A549 (cell line): ENCODE results near the gene NPAS1. TPM values are rescaled to one million over a fixed set of nuclear protein-coding genes. Genes with fewer than 3 reads are reported as not detected.
"Not testable (repeated sequence)": the region's sequence is repeated elsewhere in the genome, so short reads cannot be mapped to it uniquely, and the experiment has no call there.

ENCODE experiments used
- ATAC-seq, 2 experiments: fragments of 200-7000 bp in 1 of 2; fragments of >200 bp in 1 of 2; cut with Nextera tagmentation in 1 of 2; cut with Tn5 transposase in 1 of 2; 3 replicates each; pipeline versions ENCODE4 v1.8.0 to v1.9.1; 2018 to 2020; ENCODE audit warnings: mild to moderate bottlenecking in 1 of 2, moderate library complexity in 1 of 2
- CTCF ChIA-PET: fragments of 300-600 bp; sonication (Branson Sonifier 250); formaldehyde crosslinking; extraction: SDS; loops from one replicate; lab custom pipeline; 2021; ENCODE audit warnings: antibody characterized with exemption, inconsistent platforms; lab: Yijun Ruan, JAX
- POLR2A ChIA-PET: fragments of 350-600 bp; formaldehyde crosslinking; extraction: SDS; loops from one replicate; lab custom pipeline; 2021; ENCODE audit warnings: antibody characterized with exemption, inconsistent platforms; lab: Yijun Ruan, JAX
- DNase-seq, 2 experiments: peaks; one replicate each; pipeline versions ENCODE4 v3.0.0 to v3.0.0-alpha.2; 2011 to 2016; ENCODE audit warnings: low read depth in 1 of 2, low spot score in 1 of 2
- FAIRE-seq: peaks from 2 replicates; lab custom pipeline; 2011; peaks lifted over from hg19 to GRCh38; lab: Jason Lieb, UNC
- H3K27ac ChIP-seq, 2 experiments: fragments of >200 bp; sonication (Bioruptor Twin); formaldehyde crosslinking; 3 replicates each; pipeline ENCODE4 v1.5.1; 2016 to 2017
- H3K4me1 ChIP-seq: fragments of >200 bp; sonication (Bioruptor Twin); formaldehyde crosslinking; 3 replicates; pipeline ENCODE4 v1.6.1; 2016
- H3K4me2 ChIP-seq: fragments of >200 bp; sonication (Bioruptor Twin); formaldehyde crosslinking; 3 replicates; pipeline ENCODE4 v1.6.1; 2016
- H3K4me3 ChIP-seq: fragments of >200 bp; sonication (Bioruptor Twin); formaldehyde crosslinking; 3 replicates; pipeline ENCODE4 v1.5.1; 2016
- H3K9me3 ChIP-seq: fragments of >200 bp; sonication (Bioruptor Twin); formaldehyde crosslinking; 3 replicates; pipeline ENCODE4 v1.6.1; 2016
- ATOH8 ChIP-seq: fragments of 250-450 bp; sonication (Bioruptor Pico); IDR thresholded peaks from 2 replicates; pipeline ENCODE4 v1.5.0; 2020; ENCODE audit warnings: low read depth, mild to moderate bottlenecking, moderate library complexity
- BCL3 ChIP-seq: fragments of >200 bp; sonication (Bioruptor Twin); formaldehyde crosslinking; IDR thresholded peaks from 3 replicates; pipeline ENCODE4 v1.6.1; 2016
- BHLHE40 ChIP-seq: IDR thresholded peaks from 2 replicates; pipeline ENCODE4 v1.6.1; 2012; ENCODE audit warnings: low read depth, low read length, inconsistent platforms
- CEBPB ChIP-seq, 2 experiments: fragments of >200 bp in 1 of 2; sonication (Bioruptor Twin) in 1 of 2; formaldehyde crosslinking in 1 of 2; IDR thresholded peaks; 2 replicates each; pipeline ENCODE4 v1.6.1; 2012 to 2016
- CHD4 ChIP-seq: fragments of 200-600 bp; sonication (generic); IDR thresholded peaks from 2 replicates; pipeline ENCODE4 v1.6.1; 2016; ENCODE audit warnings: antibody characterized with exemption, mild to moderate bottlenecking, borderline replicate concordance
- E2F6 ChIP-seq: IDR thresholded peaks from 2 replicates; pipeline ENCODE4 v1.6.1; 2012; ENCODE audit warnings: low read depth, borderline replicate concordance
- EHMT2 ChIP-seq: fragments of 200-600 bp; sonication (generic); IDR thresholded peaks from 2 replicates; pipeline ENCODE4 v1.6.1; 2016; ENCODE audit warnings: antibody characterized with exemption, low read depth, mild to moderate bottlenecking, moderate library complexity
- ESRRA ChIP-seq: fragments of 150-350 bp; IDR thresholded peaks from 2 replicates; pipeline ENCODE4 v1.6.1; 2014; ENCODE audit warnings: mild to moderate bottlenecking, low read length, borderline replicate concordance
- FOSB ChIP-seq: fragments of 250-450 bp; sonication (Bioruptor Pico); IDR thresholded peaks from 2 replicates; pipeline ENCODE4 v1.5.0; 2020; ENCODE audit warnings: mild to moderate bottlenecking, moderate library complexity
- FOXS1 ChIP-seq: fragments of 250-450 bp; sonication (Bioruptor Pico); IDR thresholded peaks from 2 replicates; pipeline ENCODE4 v1.5.0; 2020; ENCODE audit warnings: mild to moderate bottlenecking, moderate library complexity
- HES2 ChIP-seq: fragments of >200 bp; sonication (Bioruptor Twin); formaldehyde crosslinking; IDR thresholded peaks from 2 replicates; pipeline ENCODE4 v1.6.1; 2016
- HEYL ChIP-seq: fragments of 250-450 bp; sonication (Bioruptor Pico); IDR thresholded peaks from 2 replicates; pipeline ENCODE4 v1.8.0; 2021; ENCODE audit warnings: mild to moderate bottlenecking, moderate library complexity
- JUNB ChIP-seq: fragments of >200 bp; sonication (Bioruptor Twin); formaldehyde crosslinking; IDR thresholded peaks from 2 replicates; pipeline ENCODE4 v1.6.1; 2016
- KDM1A ChIP-seq: fragments of 200-600 bp; sonication (generic); IDR thresholded peaks from 2 replicates; pipeline ENCODE4 v1.6.1; 2016; ENCODE audit warnings: low read depth, mild to moderate bottlenecking
- MAFK ChIP-seq: fragments of 450-650 bp; IDR thresholded peaks from 2 replicates; pipeline ENCODE4 v1.6.1; 2014; ENCODE audit not compliant: partially characterized antibody
- MAX ChIP-seq: IDR thresholded peaks from 2 replicates; pipeline ENCODE4 v1.6.1; 2012
- NFE2L2 ChIP-seq: fragments of 150-350 bp; conservative IDR thresholded peaks from 2 replicates; pipeline ENCODE4 v1.6.1; 2014; ENCODE audit warnings: low read length
- NR3C1 ChIP-seq: fragments of >200 bp; sonication (Bioruptor Twin); formaldehyde crosslinking; IDR thresholded peaks from 3 replicates; pipeline ENCODE4 v1.6.1; 2017
- RARB ChIP-seq: fragments of 250-450 bp; sonication (Bioruptor Pico); IDR thresholded peaks from 2 replicates; pipeline ENCODE4 v1.8.0; 2021; ENCODE audit warnings: mild to moderate bottlenecking, moderate library complexity
- RCOR1 ChIP-seq: fragments of 150-350 bp; IDR thresholded peaks from 2 replicates; pipeline ENCODE4 v1.6.1; 2014; ENCODE audit warnings: antibody characterized with exemption, low read length, low read depth
- TP53 ChIP-seq: fragments of 250-450 bp; sonication (Bioruptor Pico); IDR thresholded peaks from 2 replicates; pipeline ENCODE4 v1.5.0; 2021; ENCODE audit warnings: mild to moderate bottlenecking, moderate library complexity
- USF2 ChIP-seq: fragments of 450-650 bp; IDR thresholded peaks from 2 replicates; pipeline ENCODE4 v1.6.1; 2014; ENCODE audit warnings: antibody characterized with exemption
- ZC3H11A ChIP-seq: fragments of 450-650 bp; IDR thresholded peaks from 2 replicates; pipeline ENCODE4 v1.6.1; 2014; ENCODE audit warnings: antibody characterized with exemption, mild to moderate bottlenecking
- WGBS: methylation state at CpG from one replicate; pipeline ENCODE4 v1.1.6; 2017; ENCODE audit errors: missing lambda C conversion rate; 5-methylcytosine and 5-hydroxymethylcytosine counted together
- polyA plus RNA-seq, 4 experiments: library from polyadenylated mRNA; depleted of rRNA in 3 of 4; stranded (reverse); fragments of >200 nt; fragmentation: RNase III in 1 of 4; extraction: RNeasy Plus Mini Kit Qiagen cat#74134 plus additional on column Dnase treatment in 1 of 4; gene quantifications; 2 replicates in 3 of 4; 3 replicates in 1 of 4; pipeline ENCODE4 v1.2.3, GENCODE V29; 2011 to 2017

NPAS1 gene
- polyA plus RNA-seq, 2 of the 4 experiments (the other 2 are of a cell fraction) = 1.5 to 2.3 TPM

GRCh38 chr19:47049307-47049700 lies 29.7 kb downstream of the NPAS1 start:
- peak overlapping the region; percentile 50 for H3K4me2 ChIP-seq
- WGBS = 21% methylated on average over 9 of the region's 9 CpGs
- no peak for DNase-seq
- peak overlapping the region; percentile 23 to 75; a peak in 5 of 6 replicates for H3K27ac ChIP-seq
- POLR2A ChIA-PET = no interaction called here
- TF ChIP-seq KDM1A (0 out of 2 replicates have a peak, but pooled peaks have one; percentile 23), FOSB (no peak)
- 0 out of 3 replicates have a peak, but pooled peaks cover 4% of the 10 kb centered on the region for H3K4me1 ChIP-seq
- FAIRE-seq = no peak
- no peaks in the 10 kb centered on the region for H3K9me3 ChIP-seq
- CTCF ChIA-PET = interaction anchor here (0.7 to 1.3 kb wide), 4 partner anchors 13 to 83 kb away, joined by 3 to 5 read pairs (median 3); no protein-coding TSS in a partner anchor
- peak overlapping the region; percentile 38 for H3K4me3 ChIP-seq
- no peak for ATAC-seq

- 53% methylated on average over 3 of the region's 3 CpGs for WGBS
- H3K9me3 ChIP-seq, ATAC-seq, FAIRE-seq, H3K4me1 ChIP-seq, H3K4me2 ChIP-seq, CTCF ChIA-PET, POLR2A ChIA-PET, H3K4me3 ChIP-seq, DNase-seq, H3K27ac ChIP-seq: not testable (repeated sequence)
These were observed 30.9 kb downstream of the NPAS1 start for GRCh38 chr19:47050562-47050961.

GRCh38 chr19:47056411-47056810 lies 36.8 kb downstream of the NPAS1 start:
- ChIA-PET POLR2A (no interaction called here), CTCF (interaction anchor here (0.9 to 4.5 kb wide), 6 partner anchors 13 to 43 kb away, joined by 3 to 15 read pairs (median 5); no protein-coding TSS in a partner anchor)
- Histone ChIP-seq H3K4me3 (no peak overlapping the region), H3K27ac (no peak overlapping the region), H3K4me1 (no peaks in the 10 kb centered on the region), H3K9me3 (no peaks in the 10 kb centered on the region)
- 61% methylated on average over 5 of the region's 5 CpGs for WGBS
- no peak for FAIRE-seq
- no peak for DNase-seq
- TF ChIP-seq ESRRA (no peak), RCOR1 (no peak), NR3C1 (no peak), FOXS1 (CRISPR knock-in tag) (no peak), ATOH8 (CRISPR knock-in tag) (no peak), USF2 (no peak), NFE2L2 (no peak), MAFK (no peak)
- TF ChIP-seq, all 56 proteins: peak for 0
- ATAC-seq = peak in 1 of 2 experiments; percentile 35; a peak in 1 of 6 replicates
- no peak overlapping the region for H3K4me2 ChIP-seq

- CTCF ChIA-PET = interaction anchor here (0.7 to 4.5 kb wide), 8 partner anchors 13 to 68 kb away, joined by 3 to 15 read pairs (median 6); no protein-coding TSS in a partner anchor
- DNase-seq = no peak
- 50% methylated on average over 2 of the region's 2 CpGs for WGBS
- Histone ChIP-seq H3K9me3 (no peaks in the 10 kb centered on the region), H3K4me3 (no peak overlapping the region), H3K27ac (no peak overlapping the region), H3K4me2 (no peak overlapping the region), H3K4me1 (no peaks in the 10 kb centered on the region)
- peak in 1 of 2 experiments; percentile 30; a peak in 3 of 6 replicates for ATAC-seq
- POLR2A ChIA-PET = interaction anchor here (1.1 kb wide), 1 partner anchor 56 kb away, joined by 4 read pairs; no protein-coding TSS in a partner anchor
- no peak for FAIRE-seq
- no peak for TF ChIP-seq BHLHE40
- no peak for TF ChIP-seq CEBPB (IDR thresholded peaks at IDR 0.05)
- TF ChIP-seq CHD4 = no peak
- TF ChIP-seq RARB (CRISPR knock-in tag) = no peak
- TF ChIP-seq ZC3H11A = no peak
- no peak for TF ChIP-seq HEYL
- TF ChIP-seq BCL3 = no peak
- no peak for TF ChIP-seq FOXS1 (CRISPR knock-in tag)
- TF ChIP-seq TP53 (CRISPR knock-in tag) = no peak
- TF ChIP-seq E2F6 = no peak
- TF ChIP-seq MAX = no peak
- TF ChIP-seq EHMT2 = no peak
- TF ChIP-seq HES2 = no peak
- TF ChIP-seq JUNB = no peak
These were observed 37.7 kb downstream of the NPAS1 start for GRCh38 chr19:47057328-47057727.
